ENCODE results near the gene PHLDB3.
"Not testable (repeated sequence)": the region's sequence is repeated elsewhere in the genome, so short reads cannot be mapped to it uniquely, and the experiment has no call there.

PHLDB3 gene

DNA sequence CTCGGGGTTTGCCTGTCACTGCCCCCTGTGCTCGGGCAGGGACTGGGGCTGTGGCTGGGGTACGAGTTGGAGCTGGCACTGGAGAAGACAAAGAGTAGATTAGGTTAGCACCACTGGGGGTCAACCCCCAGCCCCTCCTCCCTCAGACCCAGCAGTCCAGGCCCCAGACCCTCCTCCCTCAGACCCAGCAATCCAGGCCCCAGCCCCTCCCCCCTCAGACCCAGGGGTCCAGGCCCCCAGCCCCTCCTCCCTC is 47.6 kb upstream of the PHLDB3 start:
- H3K27ac ChIP-seq (replicated peaks) = no peak overlapping the region
- H3K27me3 ChIP-seq (ENCODE audit: insufficient read depth, poor library complexity, severe bottlenecking) = no peaks in the 10 kb centered on the region
- TF ChIP-seq SPI1 (IDR thresholded peaks at IDR 0.05; ENCODE audit: borderline replicate concordance, low read depth) (no peak), POLR2AphosphoS5 (IDR thresholded peaks at IDR 0.05; ENCODE audit: low read depth) (no peak), GABPA (IDR thresholded peaks at IDR 0.05; ENCODE audit: low read depth) (no peak)
- TF ChIP-seq, protein P1, sequence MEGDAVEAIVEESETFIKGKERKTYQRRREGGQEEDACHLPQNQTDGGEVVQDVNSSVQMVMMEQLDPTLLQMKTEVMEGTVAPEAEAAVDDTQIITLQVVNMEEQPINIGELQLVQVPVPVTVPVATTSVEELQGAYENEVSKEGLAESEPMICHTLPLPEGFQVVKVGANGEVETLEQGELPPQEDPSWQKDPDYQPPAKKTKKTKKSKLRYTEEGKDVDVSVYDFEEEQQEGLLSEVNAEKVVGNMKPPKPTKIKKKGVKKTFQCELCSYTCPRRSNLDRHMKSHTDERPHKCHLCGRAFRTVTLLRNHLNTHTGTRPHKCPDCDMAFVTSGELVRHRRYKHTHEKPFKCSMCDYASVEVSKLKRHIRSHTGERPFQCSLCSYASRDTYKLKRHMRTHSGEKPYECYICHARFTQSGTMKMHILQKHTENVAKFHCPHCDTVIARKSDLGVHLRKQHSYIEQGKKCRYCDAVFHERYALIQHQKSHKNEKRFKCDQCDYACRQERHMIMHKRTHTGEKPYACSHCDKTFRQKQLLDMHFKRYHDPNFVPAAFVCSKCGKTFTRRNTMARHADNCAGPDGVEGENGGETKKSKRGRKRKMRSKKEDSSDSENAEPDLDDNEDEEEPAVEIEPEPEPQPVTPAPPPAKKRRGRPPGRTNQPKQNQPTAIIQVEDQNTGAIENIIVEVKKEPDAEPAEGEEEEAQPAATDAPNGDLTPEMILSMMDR (IDR thresholded peaks at IDR 0.05; ENCODE audit: insufficient read depth, low read length) = no peak
- TF ChIP-seq, protein P2, sequence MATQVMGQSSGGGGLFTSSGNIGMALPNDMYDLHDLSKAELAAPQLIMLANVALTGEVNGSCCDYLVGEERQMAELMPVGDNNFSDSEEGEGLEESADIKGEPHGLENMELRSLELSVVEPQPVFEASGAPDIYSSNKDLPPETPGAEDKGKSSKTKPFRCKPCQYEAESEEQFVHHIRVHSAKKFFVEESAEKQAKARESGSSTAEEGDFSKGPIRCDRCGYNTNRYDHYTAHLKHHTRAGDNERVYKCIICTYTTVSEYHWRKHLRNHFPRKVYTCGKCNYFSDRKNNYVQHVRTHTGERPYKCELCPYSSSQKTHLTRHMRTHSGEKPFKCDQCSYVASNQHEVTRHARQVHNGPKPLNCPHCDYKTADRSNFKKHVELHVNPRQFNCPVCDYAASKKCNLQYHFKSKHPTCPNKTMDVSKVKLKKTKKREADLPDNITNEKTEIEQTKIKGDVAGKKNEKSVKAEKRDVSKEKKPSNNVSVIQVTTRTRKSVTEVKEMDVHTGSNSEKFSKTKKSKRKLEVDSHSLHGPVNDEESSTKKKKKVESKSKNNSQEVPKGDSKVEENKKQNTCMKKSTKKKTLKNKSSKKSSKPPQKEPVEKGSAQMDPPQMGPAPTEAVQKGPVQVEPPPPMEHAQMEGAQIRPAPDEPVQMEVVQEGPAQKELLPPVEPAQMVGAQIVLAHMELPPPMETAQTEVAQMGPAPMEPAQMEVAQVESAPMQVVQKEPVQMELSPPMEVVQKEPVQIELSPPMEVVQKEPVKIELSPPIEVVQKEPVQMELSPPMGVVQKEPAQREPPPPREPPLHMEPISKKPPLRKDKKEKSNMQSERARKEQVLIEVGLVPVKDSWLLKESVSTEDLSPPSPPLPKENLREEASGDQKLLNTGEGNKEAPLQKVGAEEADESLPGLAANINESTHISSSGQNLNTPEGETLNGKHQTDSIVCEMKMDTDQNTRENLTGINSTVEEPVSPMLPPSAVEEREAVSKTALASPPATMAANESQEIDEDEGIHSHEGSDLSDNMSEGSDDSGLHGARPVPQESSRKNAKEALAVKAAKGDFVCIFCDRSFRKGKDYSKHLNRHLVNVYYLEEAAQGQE (IDR thresholded peaks at IDR 0.05; ENCODE audit: insufficient replicate concordance, low read depth) = no peak
- H3K4me3 ChIP-seq (replicated peaks; ENCODE audit: insufficient read depth, low read length) = no peak overlapping the region
- DNase-seq (ENCODE audit: low read depth in 1 of 2, low spot score in 1 of 2) = no peak

DNA sequence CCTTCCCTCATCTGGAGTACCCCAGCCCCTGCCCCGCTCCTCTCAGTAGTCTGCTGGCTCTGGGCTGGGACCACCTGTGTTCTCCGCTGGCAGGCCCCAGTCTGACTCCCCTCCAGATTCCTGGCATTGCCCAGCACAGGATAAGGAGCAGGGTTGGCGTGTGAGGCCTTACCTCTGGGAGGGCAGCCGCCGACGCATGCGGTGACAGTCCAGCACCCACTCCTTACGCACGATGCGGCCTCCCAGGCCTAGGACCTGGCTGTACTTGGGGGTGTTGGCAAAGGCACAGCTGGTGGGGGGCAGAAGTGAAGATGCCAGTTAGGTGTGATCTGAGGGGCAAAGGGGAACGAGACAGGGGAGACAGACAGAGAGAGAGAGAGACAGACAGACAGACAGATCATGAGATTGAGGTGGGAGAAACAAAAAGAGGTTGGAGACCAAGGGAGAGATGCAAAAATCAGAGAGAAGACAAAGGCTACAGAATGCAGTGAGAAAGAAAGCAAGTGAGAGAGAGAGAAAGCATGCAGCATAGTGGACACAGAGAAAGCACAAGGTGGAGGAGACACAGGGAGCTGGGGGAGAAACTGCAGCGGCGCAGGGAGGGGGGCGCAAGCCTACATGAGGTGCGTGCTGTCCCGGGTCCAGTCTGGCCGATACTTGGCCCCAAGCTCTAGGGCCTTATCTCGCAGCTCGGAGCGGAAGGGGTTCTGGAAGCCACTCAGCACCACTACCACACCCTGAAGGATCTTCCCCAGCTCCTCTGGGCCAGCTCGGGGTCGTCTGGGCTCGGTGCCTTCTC is 47.1 kb upstream of the PHLDB3 start:
- no peaks in the 10 kb centered on the region for H3K27me3 ChIP-seq (ENCODE audit: insufficient read depth, poor library complexity, severe bottlenecking)
- no peak overlapping the region for H3K4me3 ChIP-seq (replicated peaks; ENCODE audit: insufficient read depth, low read length)
- TF ChIP-seq, protein P2 (IDR thresholded peaks at IDR 0.05; ENCODE audit: insufficient replicate concordance, low read depth) = no peak
- no peak for TF ChIP-seq POLR2AphosphoS5 (IDR thresholded peaks at IDR 0.05; ENCODE audit: low read depth)
- TF ChIP-seq SPI1 (IDR thresholded peaks at IDR 0.05; ENCODE audit: borderline replicate concordance, low read depth) = no peak
- TF ChIP-seq, protein P1 (IDR thresholded peaks at IDR 0.05; ENCODE audit: insufficient read depth, low read length) = no peak
- TF ChIP-seq GABPA (IDR thresholded peaks at IDR 0.05; ENCODE audit: low read depth) = no peak
- H3K27ac ChIP-seq (replicated peaks) = no peak overlapping the region
- no peak for DNase-seq (ENCODE audit: low read depth in 1 of 2, low spot score in 1 of 2)

DNA sequence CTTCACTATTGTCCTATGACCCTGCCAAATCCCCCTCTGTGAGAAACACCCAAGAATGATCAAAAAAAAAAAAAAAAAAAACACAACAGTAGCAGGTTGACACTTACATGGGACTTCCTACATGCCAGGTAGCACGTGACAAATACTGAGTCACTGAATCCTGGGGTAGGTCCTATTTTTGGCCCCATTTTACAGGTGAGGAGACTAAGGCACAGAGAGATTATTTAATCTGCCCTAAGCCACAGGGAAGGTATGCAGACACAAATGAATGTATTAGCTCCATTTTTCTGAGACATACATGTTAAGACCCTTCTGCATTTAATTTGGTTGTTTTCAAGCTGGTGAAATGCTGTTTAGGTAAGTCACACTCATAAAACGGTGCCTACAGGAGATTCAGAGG is 44.2 kb upstream of the PHLDB3 start:
- DNase-seq (ENCODE audit: low read depth in 1 of 2, low spot score in 1 of 2) = no peak
- Histone ChIP-seq H3K4me3 (replicated peaks; ENCODE audit: insufficient read depth, low read length) (no peak overlapping the region), H3K27ac (replicated peaks) (no peak overlapping the region), H3K27me3 (ENCODE audit: insufficient read depth, poor library complexity, severe bottlenecking) (no peaks in the 10 kb centered on the region)
- TF ChIP-seq SPI1 (IDR thresholded peaks at IDR 0.05; ENCODE audit: borderline replicate concordance, low read depth) (no peak), POLR2AphosphoS5 (IDR thresholded peaks at IDR 0.05; ENCODE audit: low read depth) (no peak), GABPA (IDR thresholded peaks at IDR 0.05; ENCODE audit: low read depth) (no peak)
- TF ChIP-seq, protein P2 (IDR thresholded peaks at IDR 0.05; ENCODE audit: insufficient replicate concordance, low read depth) = no peak
- TF ChIP-seq, protein P1 (IDR thresholded peaks at IDR 0.05; ENCODE audit: insufficient read depth, low read length) = no peak

DNA sequence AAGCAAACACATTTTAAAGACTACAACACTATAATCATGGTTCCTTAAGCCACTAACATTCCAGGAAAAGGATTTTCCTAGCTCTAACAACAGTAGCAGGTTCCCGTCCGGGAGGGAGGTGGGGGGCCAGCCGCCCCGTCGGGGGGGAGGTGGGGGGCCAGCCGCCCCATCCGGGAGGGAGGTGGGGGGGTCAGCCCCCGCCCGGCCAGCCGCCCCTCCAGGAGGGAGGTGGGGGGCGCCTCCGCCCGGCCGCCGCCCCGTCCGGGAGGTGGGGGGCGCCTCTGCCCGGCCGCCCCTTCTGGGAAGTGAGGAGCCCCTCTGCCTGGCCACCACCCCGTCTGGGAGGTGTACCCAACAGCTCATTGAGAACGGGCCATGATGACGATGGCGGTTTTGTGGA is 43.4 kb upstream of the PHLDB3 start:
- not testable (repeated sequence) for H3K27ac ChIP-seq (replicated peaks); DNase-seq (ENCODE audit: low read depth in 1 of 2, low spot score in 1 of 2); H3K4me3 ChIP-seq (replicated peaks; ENCODE audit: insufficient read depth, low read length); H3K27me3 ChIP-seq (ENCODE audit: insufficient read depth, poor library complexity, severe bottlenecking)

Measured in HL-60 (cell line).